ENCODE results near the gene ATG16L2.

- TF ChIP-seq CTCF (IDR thresholded peaks at IDR 0.05) (no peak), POLR2A (IDR thresholded peaks at IDR 0.05) (no peak)
Observed at GRCh38 chr11:72792437-72793021, 21.7 kb upstream of the ATG16L2 start.
